ENCODE measurements around the gene LRRC4.

The LRRC4 gene

GRCh38 chr7:128008744-128009143 lies 22.5 kb downstream of the LRRC4 start:
- DNase-seq = no peak
- TF ChIP-seq CTCF (IDR thresholded peaks at IDR 0.05; ENCODE audit: low read depth, low read length) = no peak
- Histone ChIP-seq H3K4me3 (ENCODE audit: low read depth, low read length) (no peak overlapping the region), H3K36me3 (no peaks in the 10 kb centered on the region; the same call in 1 of the 2 replicates), H3K9me3 (no peaks in the 10 kb centered on the region), H3K27me3 (no peaks in the 10 kb centered on the region), H3K4me1 (no peaks in the 10 kb centered on the region)

GRCh38 chr7:128008141-128008540 lies 23.1 kb downstream of the LRRC4 start:
- H3K9me3 ChIP-seq = no peaks in the 10 kb centered on the region
- TF ChIP-seq CTCF (IDR thresholded peaks at IDR 0.05; ENCODE audit: low read depth, low read length) = no peak
- no peak overlapping the region for H3K4me3 ChIP-seq (ENCODE audit: low read depth, low read length)
- no peaks in the 10 kb centered on the region for H3K4me1 ChIP-seq
- no peak for DNase-seq
- no peaks in the 10 kb centered on the region for H3K27me3 ChIP-seq
- no peaks in the 10 kb centered on the region; the same call in 1 of the 2 replicates for H3K36me3 ChIP-seq

GRCh38 chr7:128007303-128007680 lies 23.9 kb downstream of the LRRC4 start:
- H3K36me3 ChIP-seq = no peaks in the 10 kb centered on the region; the same call in 1 of the 2 replicates
- no peaks in the 10 kb centered on the region for H3K9me3 ChIP-seq
- no peak overlapping the region for H3K4me3 ChIP-seq (ENCODE audit: low read depth, low read length)
- H3K27me3 ChIP-seq = no peaks in the 10 kb centered on the region
- no peak for DNase-seq
- no peak for TF ChIP-seq CTCF (IDR thresholded peaks at IDR 0.05; ENCODE audit: low read depth, low read length)
- H3K4me1 ChIP-seq = no peaks in the 10 kb centered on the region

- Histone ChIP-seq H3K9me3 (no peaks in the 10 kb centered on the region), H3K4me1 (no peaks in the 10 kb centered on the region), H3K27me3 (no peaks in the 10 kb centered on the region), H3K4me3 (ENCODE audit: low read depth, low read length) (no peak overlapping the region), H3K36me3 (no peaks in the 10 kb centered on the region)
- DNase-seq = no peak
- no peak for TF ChIP-seq CTCF (IDR thresholded peaks at IDR 0.05; ENCODE audit: low read depth, low read length)
These were observed 24.5 kb downstream of the LRRC4 start for GRCh38 chr7:128006550-128007302.

- Histone ChIP-seq H3K36me3 (no peaks in the 10 kb centered on the region), H3K27me3 (no peaks in the 10 kb centered on the region), H3K4me1 (no peaks in the 10 kb centered on the region), H3K9me3 (no peaks in the 10 kb centered on the region), H3K4me3 (ENCODE audit: low read depth, low read length) (no peak overlapping the region)
- TF ChIP-seq CTCF (IDR thresholded peaks at IDR 0.05; ENCODE audit: low read depth, low read length) = no peak
- DNase-seq = no peak
These were observed 25.5 kb downstream of the LRRC4 start for GRCh38 chr7:128005759-128006159.

- no peak for TF ChIP-seq CTCF (IDR thresholded peaks at IDR 0.05; ENCODE audit: low read depth, low read length)
- H3K9me3 ChIP-seq = no peaks in the 10 kb centered on the region
- no peak for DNase-seq
- H3K4me1 ChIP-seq = no peaks in the 10 kb centered on the region
- H3K27me3 ChIP-seq = no peaks in the 10 kb centered on the region
- no peak overlapping the region for H3K4me3 ChIP-seq (ENCODE audit: low read depth, low read length)
- no peaks in the 10 kb centered on the region for H3K36me3 ChIP-seq
These were observed 26.1 kb downstream of the LRRC4 start for GRCh38 chr7:128005117-128005516.
